ENCODE data around the gene SYP.

SYP gene

GRCh38 chrX:49193542-49193964 lies 6.4 kb downstream of the SYP start:
- Histone ChIP-seq H3K4me3 (ENCODE audit: low read depth, low read length) (no peak overlapping the region), H3K27ac (ENCODE audit: extremely low read depth, low read depth, low read length) (no peak overlapping the region), H3K4me1 (ENCODE audit: control insufficient read depth, insufficient read depth, low read length) (peaks cover under 1% of the 10 kb centered on the region; the same call in 1 of the 2 replicates), H3K36me3 (ENCODE audit: control insufficient read depth in 2 of 2, insufficient read depth in 1 of 2, low read length in 2 of 2) (no peaks in the 10 kb centered on the region), H3K9me3 (ENCODE audit: control insufficient read depth, insufficient read depth, low read depth, low read length) (no peaks in the 10 kb centered on the region)
- TF ChIP-seq ZFP37 (tag by site-specific recombination; IDR thresholded peaks at IDR 0.05), result no peak
- TF ChIP-seq ZNF335 (tag by site-specific recombination; conservative IDR thresholded peaks at IDR 0.05), result peak; percentile 40
- TF ChIP-seq ZFHX2 (tag by site-specific recombination; conservative IDR thresholded peaks at IDR 0.05), result peak; percentile 88
- TF ChIP-seq EGR2 (tag by site-specific recombination; IDR thresholded peaks at IDR 0.05; ENCODE audit: low read depth), result peak; percentile 93
- ChIA-PET CTCF (interaction anchor here (0.7 to 2.3 kb wide), 6 partner anchors 24 to 411 kb away, joined by 3 to 16 read pairs (median 3); no protein-coding TSS in a partner anchor), POLR2A (interaction anchor here (1.2 kb wide), 2 partner anchors 27 to 76 kb away, joined by 6 read pairs; partner anchors contain the start of gene PPP1R3F)

- peaks cover 2% of the 10 kb centered on the region; the same call in 1 of the 2 replicates for H3K4me1 ChIP-seq (ENCODE audit: control insufficient read depth, insufficient read depth, low read length)
- H3K4me3 ChIP-seq (ENCODE audit: low read depth, low read length), result no peak overlapping the region
- POLR2A ChIA-PET, result interaction anchor here (0.5 to 1.2 kb wide), 4 partner anchors 15 to 77 kb away, joined by 4 to 6 read pairs (median 5); partner anchors contain the start of genes CCDC22 and PPP1R3F
- H3K9me3 ChIP-seq (ENCODE audit: control insufficient read depth, insufficient read depth, low read depth, low read length), result no peaks in the 10 kb centered on the region
- no peak overlapping the region for H3K27ac ChIP-seq (ENCODE audit: extremely low read depth, low read depth, low read length)
- H3K36me3 ChIP-seq (ENCODE audit: control insufficient read depth in 2 of 2, insufficient read depth in 1 of 2, low read length in 2 of 2), result no peaks in the 10 kb centered on the region
- CTCF ChIA-PET, result interaction anchor here (0.6 to 2.3 kb wide), 16 partner anchors 9 to 565 kb away, joined by 3 to 16 read pairs (median 3); no protein-coding TSS in a partner anchor
- TF ChIP-seq SP7 (tag by site-specific recombination; IDR thresholded peaks at IDR 0.05) (peak; percentile 35; the same call in 1 of the 2 replicates), ZNF16 (tag by site-specific recombination; IDR thresholded peaks at IDR 0.05; ENCODE audit: low read depth) (no peak), CTCF (tag by site-specific recombination; IDR thresholded peaks at IDR 0.05) (0 out of 2 replicates have a peak, but pooled peaks have one; percentile 32)
These were observed 7.2 kb downstream of the SYP start for GRCh38 chrX:49192722-49193328.

- Histone ChIP-seq H3K9me3 (ENCODE audit: control insufficient read depth, insufficient read depth, low read depth, low read length) (no peaks in the 10 kb centered on the region), H3K27ac (ENCODE audit: extremely low read depth, low read depth, low read length) (peak overlapping the region; percentile 83), H3K4me1 (ENCODE audit: control insufficient read depth, insufficient read depth, low read length) (peaks cover 2% of the 10 kb centered on the region; the same call in 1 of the 2 replicates), H3K36me3 (ENCODE audit: control insufficient read depth in 2 of 2, insufficient read depth in 1 of 2, low read length in 2 of 2) (no peaks in the 10 kb centered on the region), H3K4me3 (ENCODE audit: low read depth, low read length) (peak overlapping the region; percentile 70)
- ChIA-PET POLR2A (interaction anchor here (0.9 to 2.0 kb wide), 13 partner anchors 8 to 189 kb away, joined by 3 to 31 read pairs (median 6); partner anchors contain the start of genes CCDC22, GRIPAP1, PPP1R3F and SYP), CTCF (interaction anchor here (0.6 to 2.3 kb wide), 9 partner anchors 11 to 85 kb away, joined by 3 to 16 read pairs (median 3); no protein-coding TSS in a partner anchor)
- peak; percentile 37 for TF ChIP-seq ZIC2 (tag by site-specific recombination; IDR thresholded peaks at IDR 0.05)
- TF ChIP-seq, protein P1, sequence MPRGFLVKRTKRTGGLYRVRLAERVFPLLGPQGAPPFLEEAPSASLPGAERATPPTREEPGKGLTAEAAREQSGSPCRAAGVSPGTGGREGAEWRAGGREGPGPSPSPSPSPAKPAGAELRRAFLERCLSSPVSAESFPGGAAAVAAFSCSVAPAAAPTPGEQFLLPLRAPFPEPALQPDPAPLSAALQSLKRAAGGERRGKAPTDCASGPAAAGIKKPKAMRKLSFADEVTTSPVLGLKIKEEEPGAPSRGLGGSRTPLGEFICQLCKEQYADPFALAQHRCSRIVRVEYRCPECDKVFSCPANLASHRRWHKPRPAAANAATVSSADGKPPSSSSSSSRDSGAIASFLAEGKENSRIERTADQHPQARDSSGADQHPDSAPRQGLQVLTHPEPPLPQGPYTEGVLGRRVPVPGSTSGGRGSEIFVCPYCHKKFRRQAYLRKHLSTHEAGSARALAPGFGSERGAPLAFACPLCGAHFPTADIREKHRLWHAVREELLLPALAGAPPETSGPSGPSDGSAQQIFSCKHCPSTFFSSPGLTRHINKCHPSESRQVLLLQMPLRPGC (tag by site-specific recombination; IDR thresholded peaks at IDR 0.05), result 0 out of 2 replicates have a peak, but pooled peaks have one; percentile 40
- TF ChIP-seq, protein P2, sequence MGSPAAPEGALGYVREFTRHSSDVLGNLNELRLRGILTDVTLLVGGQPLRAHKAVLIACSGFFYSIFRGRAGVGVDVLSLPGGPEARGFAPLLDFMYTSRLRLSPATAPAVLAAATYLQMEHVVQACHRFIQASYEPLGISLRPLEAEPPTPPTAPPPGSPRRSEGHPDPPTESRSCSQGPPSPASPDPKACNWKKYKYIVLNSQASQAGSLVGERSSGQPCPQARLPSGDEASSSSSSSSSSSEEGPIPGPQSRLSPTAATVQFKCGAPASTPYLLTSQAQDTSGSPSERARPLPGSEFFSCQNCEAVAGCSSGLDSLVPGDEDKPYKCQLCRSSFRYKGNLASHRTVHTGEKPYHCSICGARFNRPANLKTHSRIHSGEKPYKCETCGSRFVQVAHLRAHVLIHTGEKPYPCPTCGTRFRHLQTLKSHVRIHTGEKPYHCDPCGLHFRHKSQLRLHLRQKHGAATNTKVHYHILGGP (tag by site-specific recombination; IDR thresholded peaks at IDR 0.05), result no peak
- TF ChIP-seq, protein P3, sequence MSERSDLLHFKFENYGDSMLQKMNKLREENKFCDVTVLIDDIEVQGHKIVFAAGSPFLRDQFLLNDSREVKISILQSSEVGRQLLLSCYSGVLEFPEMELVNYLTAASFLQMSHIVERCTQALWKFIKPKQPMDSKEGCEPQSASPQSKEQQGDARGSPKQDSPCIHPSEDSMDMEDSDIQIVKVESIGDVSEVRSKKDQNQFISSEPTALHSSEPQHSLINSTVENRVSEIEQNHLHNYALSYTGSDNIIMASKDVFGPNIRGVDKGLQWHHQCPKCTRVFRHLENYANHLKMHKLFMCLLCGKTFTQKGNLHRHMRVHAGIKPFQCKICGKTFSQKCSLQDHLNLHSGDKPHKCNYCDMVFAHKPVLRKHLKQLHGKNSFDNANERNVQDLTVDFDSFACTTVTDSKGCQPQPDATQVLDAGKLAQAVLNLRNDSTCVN (tag by site-specific recombination; optimal IDR thresholded peaks at IDR 0.05), result peak; percentile 66
- no peak for TF ChIP-seq ZNF211 (tag by site-specific recombination; IDR thresholded peaks at IDR 0.05; ENCODE audit: low read depth)
- TF ChIP-seq SCRT1 (tag by site-specific recombination; IDR thresholded peaks at IDR 0.05; ENCODE audit: borderline replicate concordance), result peak; percentile 76; the same call in 1 of the 2 replicates
- TF ChIP-seq ZBTB48 (tag by site-specific recombination; IDR thresholded peaks at IDR 0.05), result peak; percentile 14; the same call in 1 of the 2 replicates
- 0 out of 2 replicates have a peak, but pooled peaks have one; percentile 50 for TF ChIP-seq KLF9 (tag by site-specific recombination; IDR thresholded peaks at IDR 0.05; ENCODE audit: low read depth)
- TF ChIP-seq ZFP37 (tag by site-specific recombination; IDR thresholded peaks at IDR 0.05), result peak; percentile 30; the same call in 1 of the 2 replicates
- no peak for TF ChIP-seq ZNF132 (tag by site-specific recombination; IDR thresholded peaks at IDR 0.05; ENCODE audit: borderline replicate concordance)
- peak; percentile 89 for TF ChIP-seq SCRT2 (tag by site-specific recombination; IDR thresholded peaks at IDR 0.05)
- TF ChIP-seq, protein P4, sequence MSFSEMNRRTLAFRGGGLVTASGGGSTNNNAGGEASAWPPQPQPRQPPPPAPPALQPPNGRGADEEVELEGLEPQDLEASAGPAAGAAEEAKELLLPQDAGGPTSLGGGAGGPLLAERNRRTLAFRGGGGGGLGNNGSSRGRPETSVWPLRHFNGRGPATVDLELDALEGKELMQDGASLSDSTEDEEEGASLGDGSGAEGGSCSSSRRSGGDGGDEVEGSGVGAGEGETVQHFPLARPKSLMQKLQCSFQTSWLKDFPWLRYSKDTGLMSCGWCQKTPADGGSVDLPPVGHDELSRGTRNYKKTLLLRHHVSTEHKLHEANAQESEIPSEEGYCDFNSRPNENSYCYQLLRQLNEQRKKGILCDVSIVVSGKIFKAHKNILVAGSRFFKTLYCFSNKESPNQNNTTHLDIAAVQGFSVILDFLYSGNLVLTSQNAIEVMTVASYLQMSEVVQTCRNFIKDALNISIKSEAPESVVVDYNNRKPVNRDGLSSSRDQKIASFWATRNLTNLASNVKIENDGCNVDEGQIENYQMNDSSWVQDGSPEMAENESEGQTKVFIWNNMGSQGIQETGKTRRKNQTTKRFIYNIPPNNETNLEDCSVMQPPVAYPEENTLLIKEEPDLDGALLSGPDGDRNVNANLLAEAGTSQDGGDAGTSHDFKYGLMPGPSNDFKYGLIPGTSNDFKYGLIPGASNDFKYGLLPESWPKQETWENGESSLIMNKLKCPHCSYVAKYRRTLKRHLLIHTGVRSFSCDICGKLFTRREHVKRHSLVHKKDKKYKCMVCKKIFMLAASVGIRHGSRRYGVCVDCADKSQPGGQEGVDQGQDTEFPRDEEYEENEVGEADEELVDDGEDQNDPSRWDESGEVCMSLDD (tag by site-specific recombination; IDR thresholded peaks at IDR 0.05), result 0 out of 2 replicates have a peak, but pooled peaks have one; percentile 30
- 0 out of 2 replicates have a peak, but pooled peaks have one; percentile 46 for TF ChIP-seq BCL11A (tag by site-specific recombination; IDR thresholded peaks at IDR 0.05; ENCODE audit: low read depth)
These were observed 8.4 kb downstream of the SYP start for GRCh38 chrX:49191574-49192011.
